Measurements from ENCODE around the gene SP100.
"Not testable (repeated sequence)": the region's sequence is repeated elsewhere in the genome, so short reads cannot be mapped to it uniquely, and the experiment has no call there.

SP100 gene

DNA sequence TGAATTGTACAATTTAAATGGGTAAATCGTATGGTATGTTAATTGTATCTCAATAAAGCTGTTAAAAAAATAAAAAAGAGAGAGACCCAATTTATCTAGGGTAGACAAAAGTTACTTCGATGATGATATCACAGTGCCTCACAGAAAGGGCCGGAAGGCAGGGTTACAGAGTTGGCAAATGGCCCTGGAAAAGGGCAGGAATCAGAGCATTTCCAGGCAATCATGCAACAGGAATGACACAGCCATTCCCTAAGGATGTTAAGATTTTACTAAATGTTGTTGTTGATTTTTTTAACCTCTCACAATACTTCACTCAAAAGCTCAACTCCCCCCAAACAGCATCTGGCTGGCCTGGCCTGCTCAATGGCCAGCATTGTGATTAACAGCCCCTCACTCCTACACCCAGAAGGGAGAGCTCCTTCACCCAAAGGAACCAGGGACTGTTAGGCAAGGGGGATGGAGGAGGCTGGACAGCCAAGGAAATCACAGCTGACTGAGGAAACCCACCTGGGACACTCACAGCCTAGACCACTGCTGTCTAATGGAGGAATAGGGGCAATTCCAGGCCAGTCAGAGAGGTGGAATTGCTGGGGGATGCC is 7.7 kb upstream of the SP100 start:
- no peak for TF ChIP-seq EZH2phosphoT487 (IDR thresholded peaks at IDR 0.05; ENCODE audit: borderline replicate concordance)
- TF ChIP-seq, protein P1, sequence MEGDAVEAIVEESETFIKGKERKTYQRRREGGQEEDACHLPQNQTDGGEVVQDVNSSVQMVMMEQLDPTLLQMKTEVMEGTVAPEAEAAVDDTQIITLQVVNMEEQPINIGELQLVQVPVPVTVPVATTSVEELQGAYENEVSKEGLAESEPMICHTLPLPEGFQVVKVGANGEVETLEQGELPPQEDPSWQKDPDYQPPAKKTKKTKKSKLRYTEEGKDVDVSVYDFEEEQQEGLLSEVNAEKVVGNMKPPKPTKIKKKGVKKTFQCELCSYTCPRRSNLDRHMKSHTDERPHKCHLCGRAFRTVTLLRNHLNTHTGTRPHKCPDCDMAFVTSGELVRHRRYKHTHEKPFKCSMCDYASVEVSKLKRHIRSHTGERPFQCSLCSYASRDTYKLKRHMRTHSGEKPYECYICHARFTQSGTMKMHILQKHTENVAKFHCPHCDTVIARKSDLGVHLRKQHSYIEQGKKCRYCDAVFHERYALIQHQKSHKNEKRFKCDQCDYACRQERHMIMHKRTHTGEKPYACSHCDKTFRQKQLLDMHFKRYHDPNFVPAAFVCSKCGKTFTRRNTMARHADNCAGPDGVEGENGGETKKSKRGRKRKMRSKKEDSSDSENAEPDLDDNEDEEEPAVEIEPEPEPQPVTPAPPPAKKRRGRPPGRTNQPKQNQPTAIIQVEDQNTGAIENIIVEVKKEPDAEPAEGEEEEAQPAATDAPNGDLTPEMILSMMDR (conservative IDR thresholded peaks at IDR 0.05; ENCODE audit: low read length): no peak
- Histone ChIP-seq H4K20me1 (ENCODE audit: insufficient read depth, low read length, poor library complexity, severe bottlenecking) (no peaks in the 10 kb centered on the region), H3K4me3 (ENCODE audit: low read length, poor library complexity, severe bottlenecking) (no peak overlapping the region), H3K9ac (ENCODE audit: low read depth, low read length, poor library complexity, severe bottlenecking) (no peak overlapping the region), H3F3A (ENCODE audit: low read depth) (no peaks in the 10 kb centered on the region), H3K79me2 (ENCODE audit: insufficient read depth, low read length) (no peaks in the 10 kb centered on the region), H3K4me1 (ENCODE audit: insufficient read depth, low read length, poor library complexity, severe bottlenecking) (peaks cover 14% of the 10 kb centered on the region), H3K9me3 (ENCODE audit: insufficient read depth, low read depth, low read length) (no peaks in the 10 kb centered on the region), H3K27me3 (ENCODE audit: insufficient read depth, low read length, poor library complexity, severe bottlenecking) (no peaks in the 10 kb centered on the region), H3K4me2 (ENCODE audit: low read depth, low read length, poor library complexity, severe bottlenecking) (no peak overlapping the region), H2AFZ (ENCODE audit: low read length) (no peak overlapping the region), H3K36me3 (ENCODE audit: insufficient read depth, low read length) (no peaks in the 10 kb centered on the region), H3K9me2 (replicated peaks; ENCODE audit: low read depth, low read length) (no peaks in the 10 kb centered on the region)

DNA sequence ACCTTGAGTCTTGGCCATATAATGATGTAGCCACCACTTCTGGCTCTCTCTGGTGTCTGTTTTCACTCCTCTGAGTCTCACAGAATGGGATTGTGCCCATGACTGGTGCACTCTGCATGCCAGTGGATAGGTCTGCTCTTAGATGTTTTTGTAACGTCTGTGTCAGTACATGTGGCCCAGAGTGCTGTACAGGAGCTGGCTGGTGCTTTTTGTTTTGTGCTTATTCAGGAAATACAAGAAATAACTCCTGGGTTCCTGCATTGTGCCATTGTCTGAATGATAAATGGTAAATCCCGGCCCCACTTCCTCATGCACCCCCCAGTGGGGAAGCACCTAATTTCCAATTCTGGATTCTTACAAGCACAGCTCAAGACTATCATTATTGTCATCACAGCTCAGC is 6.7 kb upstream of the SP100 start:
- not testable (repeated sequence) for H3K9me2 ChIP-seq (replicated peaks; ENCODE audit: low read depth, low read length); H4K20me1 ChIP-seq (ENCODE audit: insufficient read depth, low read length, poor library complexity, severe bottlenecking); H3K9me3 ChIP-seq (ENCODE audit: insufficient read depth, low read depth, low read length); H3K27me3 ChIP-seq (ENCODE audit: insufficient read depth, low read length, poor library complexity, severe bottlenecking); H3K4me3 ChIP-seq (ENCODE audit: low read length, poor library complexity, severe bottlenecking); H3K79me2 ChIP-seq (ENCODE audit: insufficient read depth, low read length); H3K36me3 ChIP-seq (ENCODE audit: insufficient read depth, low read length); H3K4me2 ChIP-seq (ENCODE audit: low read depth, low read length, poor library complexity, severe bottlenecking); H2AFZ ChIP-seq (ENCODE audit: low read length); H3K9ac ChIP-seq (ENCODE audit: low read depth, low read length, poor library complexity, severe bottlenecking); H3F3A ChIP-seq (ENCODE audit: low read depth)
- H3K4me1 ChIP-seq (ENCODE audit: insufficient read depth, low read length, poor library complexity, severe bottlenecking): peaks cover 23% of the 10 kb centered on the region

DNA sequence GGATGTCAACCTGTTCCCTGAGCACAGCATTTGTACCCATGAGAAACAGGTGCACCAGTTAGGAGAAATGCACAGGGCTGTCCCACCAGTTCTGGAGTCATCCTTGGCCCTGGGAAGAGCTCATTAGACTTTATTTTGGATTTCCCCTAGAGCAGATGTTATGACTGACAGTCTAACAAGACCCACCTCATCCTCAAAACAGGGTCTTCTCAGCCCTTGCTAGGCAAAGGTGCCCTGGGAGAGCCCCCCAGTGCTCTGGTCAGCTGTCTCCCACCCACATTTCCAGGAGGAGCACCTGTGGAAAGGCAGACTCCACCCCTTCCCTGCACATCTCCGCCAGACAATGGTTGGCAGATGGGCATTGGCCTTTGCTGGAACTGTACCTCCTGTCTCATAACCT is 5.7 kb upstream of the SP100 start:
- H3K9me2 ChIP-seq (replicated peaks; ENCODE audit: low read depth, low read length): no peaks in the 10 kb centered on the region
- no peaks in the 10 kb centered on the region for H3F3A ChIP-seq (ENCODE audit: low read depth)
- H3K9me3 ChIP-seq (ENCODE audit: insufficient read depth, low read depth, low read length): no peaks in the 10 kb centered on the region
- no peaks in the 10 kb centered on the region for H4K20me1 ChIP-seq (ENCODE audit: insufficient read depth, low read length, poor library complexity, severe bottlenecking)
- no peak overlapping the region for H2AFZ ChIP-seq (ENCODE audit: low read length)
- H3K79me2 ChIP-seq (ENCODE audit: insufficient read depth, low read length): no peaks in the 10 kb centered on the region
- no peaks in the 10 kb centered on the region for H3K27me3 ChIP-seq (ENCODE audit: insufficient read depth, low read length, poor library complexity, severe bottlenecking)
- no peak overlapping the region for H3K4me3 ChIP-seq (ENCODE audit: low read length, poor library complexity, severe bottlenecking)
- peaks cover 23% of the 10 kb centered on the region for H3K4me1 ChIP-seq (ENCODE audit: insufficient read depth, low read length, poor library complexity, severe bottlenecking)
- H3K9ac ChIP-seq (ENCODE audit: low read depth, low read length, poor library complexity, severe bottlenecking): no peak overlapping the region
- no peak for TF ChIP-seq EZH2phosphoT487 (IDR thresholded peaks at IDR 0.05; ENCODE audit: borderline replicate concordance)
- no peak overlapping the region for H3K4me2 ChIP-seq (ENCODE audit: low read depth, low read length, poor library complexity, severe bottlenecking)
- no peaks in the 10 kb centered on the region for H3K36me3 ChIP-seq (ENCODE audit: insufficient read depth, low read length)

DNA sequence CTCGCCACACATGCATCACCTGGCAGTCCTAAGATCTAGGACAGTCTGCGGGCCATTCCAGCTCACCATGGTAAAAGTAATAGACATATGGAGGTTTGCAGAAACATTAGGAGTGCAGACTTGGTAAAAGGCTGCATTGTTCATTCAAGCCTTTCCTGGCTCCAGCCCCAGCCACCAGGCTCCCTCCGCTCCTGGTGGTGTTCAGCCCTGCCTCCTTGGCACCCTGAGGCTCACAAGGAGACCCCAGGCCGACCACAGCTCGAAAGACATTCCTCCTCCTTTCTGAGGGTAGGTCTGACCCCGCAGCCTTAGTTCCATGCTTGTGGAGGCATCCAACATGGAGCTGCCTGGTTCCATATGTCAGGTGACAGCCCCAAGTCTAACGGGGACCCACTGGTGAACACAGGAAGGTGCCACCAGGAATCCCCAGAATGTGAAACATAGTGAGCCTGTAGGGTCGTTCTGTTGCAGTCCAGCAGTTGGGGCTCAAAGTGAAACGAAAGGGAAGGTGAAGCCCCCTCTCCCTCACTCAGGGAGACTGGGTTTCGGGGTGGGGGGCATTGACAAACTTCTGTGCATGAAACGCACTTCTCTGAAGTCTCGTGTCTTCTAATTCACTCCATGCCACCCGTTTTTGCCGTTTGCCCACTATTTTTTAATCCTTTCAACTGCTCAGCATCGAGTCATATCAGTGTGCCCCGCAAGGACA is 5.0 kb upstream of the SP100 start:
- no peaks in the 10 kb centered on the region for H3K9me3 ChIP-seq (ENCODE audit: insufficient read depth, low read depth, low read length)
- no peaks in the 10 kb centered on the region; the same call in 1 of the 2 replicates for H3K79me2 ChIP-seq (ENCODE audit: insufficient read depth, low read length)
- H3F3A ChIP-seq (ENCODE audit: low read depth): no peaks in the 10 kb centered on the region
- H3K4me1 ChIP-seq (ENCODE audit: insufficient read depth, low read length, poor library complexity, severe bottlenecking): peaks cover 27% of the 10 kb centered on the region
- no peaks in the 10 kb centered on the region for H3K36me3 ChIP-seq (ENCODE audit: insufficient read depth, low read length)
- H2AFZ ChIP-seq (ENCODE audit: low read length): peak overlapping the region; percentile 96
- H3K9me2 ChIP-seq (replicated peaks; ENCODE audit: low read depth, low read length): no peaks in the 10 kb centered on the region
- H3K4me3 ChIP-seq (ENCODE audit: low read length, poor library complexity, severe bottlenecking): peak overlapping the region; percentile 84
- no peaks in the 10 kb centered on the region for H4K20me1 ChIP-seq (ENCODE audit: insufficient read depth, low read length, poor library complexity, severe bottlenecking)
- H3K9ac ChIP-seq (ENCODE audit: low read depth, low read length, poor library complexity, severe bottlenecking): peak overlapping the region; percentile 77
- peak overlapping the region; percentile 91 for H3K4me2 ChIP-seq (ENCODE audit: low read depth, low read length, poor library complexity, severe bottlenecking)
- no peak for TF ChIP-seq EZH2phosphoT487 (IDR thresholded peaks at IDR 0.05; ENCODE audit: borderline replicate concordance)
- TF ChIP-seq, protein P1 (conservative IDR thresholded peaks at IDR 0.05; ENCODE audit: low read length): no peak
- no peaks in the 10 kb centered on the region for H3K27me3 ChIP-seq (ENCODE audit: insufficient read depth, low read length, poor library complexity, severe bottlenecking)

All from Loucy (cell line).